Gastroesophageal sphincter (tissue), 3 donors: ENCODE measurements around the gene MICALL2.

Experiments
- POLR2A ChIP-seq, 2 donors: fragments of 450-650 bp; IDR thresholded peaks; one replicate each; pipeline ENCODE4 v1.6.1; 2017; ENCODE audit warnings: antibody characterized with exemption in 2 of 2, mild to moderate bottlenecking in 2 of 2, moderate library complexity in 1 of 2
- TF ChIP-seq, protein P1 (sequence below), 4 experiments: fragments of 200-600 bp in 2 of 4; fragments of 450-650 bp in 2 of 4; sonication (generic) in 1 of 4; IDR thresholded peaks; one replicate each; pipeline ENCODE4 v1.5.1; 2017 to 2019; ENCODE audit warnings: antibody characterized with exemption in 4 of 4, mild to moderate bottlenecking in 2 of 4, moderate library complexity in 2 of 4

DNA sequence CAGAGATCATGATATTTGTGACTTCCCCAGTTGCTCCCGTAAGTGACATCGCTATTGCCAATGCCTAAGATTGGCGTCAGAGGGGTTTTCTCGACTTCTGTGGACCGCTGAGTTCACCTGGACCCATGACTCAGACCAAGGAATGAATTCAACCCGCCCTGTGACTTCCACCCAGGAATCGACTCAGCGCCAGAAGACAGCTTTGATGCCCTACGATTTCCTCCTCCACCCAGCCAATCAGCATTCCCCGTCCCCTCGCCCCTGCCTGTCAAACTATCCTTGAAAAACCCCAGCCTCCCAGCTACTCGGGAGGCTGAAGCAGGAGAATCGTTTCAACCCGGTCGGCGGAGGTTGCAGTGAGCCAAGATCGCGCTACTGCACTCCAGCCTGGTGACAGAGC is 58.3 kb downstream of the MICALL2 start:
- TF ChIP-seq, protein P1, sequence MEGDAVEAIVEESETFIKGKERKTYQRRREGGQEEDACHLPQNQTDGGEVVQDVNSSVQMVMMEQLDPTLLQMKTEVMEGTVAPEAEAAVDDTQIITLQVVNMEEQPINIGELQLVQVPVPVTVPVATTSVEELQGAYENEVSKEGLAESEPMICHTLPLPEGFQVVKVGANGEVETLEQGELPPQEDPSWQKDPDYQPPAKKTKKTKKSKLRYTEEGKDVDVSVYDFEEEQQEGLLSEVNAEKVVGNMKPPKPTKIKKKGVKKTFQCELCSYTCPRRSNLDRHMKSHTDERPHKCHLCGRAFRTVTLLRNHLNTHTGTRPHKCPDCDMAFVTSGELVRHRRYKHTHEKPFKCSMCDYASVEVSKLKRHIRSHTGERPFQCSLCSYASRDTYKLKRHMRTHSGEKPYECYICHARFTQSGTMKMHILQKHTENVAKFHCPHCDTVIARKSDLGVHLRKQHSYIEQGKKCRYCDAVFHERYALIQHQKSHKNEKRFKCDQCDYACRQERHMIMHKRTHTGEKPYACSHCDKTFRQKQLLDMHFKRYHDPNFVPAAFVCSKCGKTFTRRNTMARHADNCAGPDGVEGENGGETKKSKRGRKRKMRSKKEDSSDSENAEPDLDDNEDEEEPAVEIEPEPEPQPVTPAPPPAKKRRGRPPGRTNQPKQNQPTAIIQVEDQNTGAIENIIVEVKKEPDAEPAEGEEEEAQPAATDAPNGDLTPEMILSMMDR (IDR thresholded peaks at IDR 0.05) = no peak
- no peak for TF ChIP-seq POLR2A (IDR thresholded peaks at IDR 0.05)
